ENCODE data around the gene CLEC16A. TPM values are rescaled to one million over a fixed set of nuclear protein-coding genes. Genes with fewer than 3 reads are reported as not detected.

Gene CLEC16A
- total and polyA plus RNA-seq, 9 of the 15 experiments (the other 6 are each of a cell fraction or from before 2014, with no cell fraction given), result 1.00 to 22.3 (median 10.0) TPM

DNA sequence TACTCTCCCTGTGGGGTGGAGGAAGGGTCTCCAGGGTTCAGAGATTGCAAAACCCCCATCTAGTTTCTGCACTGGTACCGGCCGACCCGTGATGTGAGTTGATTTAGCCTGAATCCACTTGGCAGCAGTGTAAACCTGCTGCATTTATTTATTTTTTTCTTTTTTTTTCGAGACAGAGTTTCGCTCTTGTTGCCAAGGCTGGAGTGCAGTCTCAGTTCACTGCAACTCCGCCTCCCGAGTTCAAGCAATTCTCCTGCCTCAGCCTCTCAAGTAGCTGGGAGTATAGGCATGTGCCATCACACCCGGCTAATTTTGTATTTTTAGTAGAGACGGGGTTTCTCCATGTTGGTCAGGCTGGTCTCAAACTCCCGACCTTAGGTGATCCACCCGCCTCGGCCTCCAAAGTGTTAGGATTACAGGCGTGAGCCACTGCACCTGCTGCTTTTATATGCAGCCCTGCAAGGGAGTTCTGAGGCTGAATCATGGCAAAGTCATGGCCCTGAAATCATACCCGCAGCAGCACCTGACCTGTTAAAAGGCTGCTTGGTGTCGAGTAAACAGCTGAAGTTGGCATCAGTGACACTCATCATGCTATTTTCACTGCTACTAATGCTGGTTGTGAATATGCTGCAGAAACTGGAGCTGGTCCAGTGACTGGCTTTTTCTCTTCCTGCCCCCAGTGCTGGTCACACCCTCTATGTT is 23.5 kb upstream of the CLEC16A start:
- no peaks in the 10 kb centered on the region for H3K36me3 ChIP-seq (ENCODE audit: control insufficient read depth, insufficient read depth, low read length)
- ChIA-PET CTCF (ENCODE audit: low intra/inter-chr PET ratio) (interaction anchor here (0.5 kb wide), 1 partner anchor 405 kb away, joined by 4 read pairs; no protein-coding TSS in a partner anchor), POLR2A (interaction anchor here (0.6 kb wide), 1 partner anchor 334 kb away, joined by 3 read pairs; no protein-coding TSS in a partner anchor)
- H3K79me2 ChIP-seq (ENCODE audit: control insufficient read depth, insufficient read depth, low read length), result no peaks in the 10 kb centered on the region
- no peak for ATAC-seq
- no peak overlapping the region for H3K9ac ChIP-seq (ENCODE audit: insufficient read depth in 1 of 2, low read depth in 2 of 2, low read length in 2 of 2)
- H2AFZ ChIP-seq (ENCODE audit: low read depth, low read length), result no peak overlapping the region
- H3K4me1 ChIP-seq (replicated peaks in 1 of 2; ENCODE audit: control insufficient read depth in 2 of 2, insufficient read depth in 2 of 2, low read length in 2 of 2), result peaks cover 3 to 13% of the 10 kb centered on the region in 2 experiments; a peak in 2 of 5 replicates
- FAIRE-seq, result no peak
- H3K9me3 ChIP-seq (replicated peaks; ENCODE audit: control insufficient read depth, insufficient read depth, low read depth, low read length), result no peaks in the 10 kb centered on the region
- no peak overlapping the region for H3K4me3 ChIP-seq
- no peaks in the 10 kb centered on the region for H3K9me1 ChIP-seq (ENCODE audit: control insufficient read depth, insufficient read depth, low read length)
- no peaks in the 10 kb centered on the region; the same call in 1 of the 2 replicates for H4K20me1 ChIP-seq (replicated peaks; ENCODE audit: control insufficient read depth, insufficient read depth, low read length)
- DNase-seq (ENCODE audit: extremely low read depth in 1 of 4, low spot score in 3 of 4), result no peak
- no TSS peak for BruUV-seq (replicated peaks)
- H3K27ac ChIP-seq (ENCODE audit: extremely low read depth, low read depth, low read length), result no peak overlapping the region
- H3K27me3 ChIP-seq (ENCODE audit: control insufficient read depth in 2 of 2, insufficient read depth in 2 of 2, low read length in 2 of 2), result peaks cover 0 to 5% of the 10 kb centered on the region in 2 experiments; a peak in 2 of 5 replicates
- 34% methylated on average over 15 of the region's 15 CpGs for WGBS (ENCODE audit: insufficient coverage, low coverage, missing lambda C conversion rate)
- no peak overlapping the region for H3K4me2 ChIP-seq (ENCODE audit: insufficient read depth, low read length)
- in situ Hi-C loops (cut with MboI) (no loop called here), intact Hi-C loops (cut with micrococcal nuclease) (no loop called here)
- no peak for TF ChIP-seq POLR2G (IDR thresholded peaks at IDR 0.05; ENCODE audit: low read depth, low read length)
- no peak for TF ChIP-seq ZNF140 (CRISPR knock-in tag; IDR thresholded peaks at IDR 0.05)
- TF ChIP-seq CHD2 (IDR thresholded peaks at IDR 0.05; ENCODE audit: low read depth, low read length), result no peak
- no peak for TF ChIP-seq ZNF134 (CRISPR knock-in tag; conservative IDR thresholded peaks at IDR 0.05)
- no peak for TF ChIP-seq DACH1 (IDR thresholded peaks at IDR 0.05; ENCODE audit: partially characterized antibody)
- TF ChIP-seq, protein P1, sequence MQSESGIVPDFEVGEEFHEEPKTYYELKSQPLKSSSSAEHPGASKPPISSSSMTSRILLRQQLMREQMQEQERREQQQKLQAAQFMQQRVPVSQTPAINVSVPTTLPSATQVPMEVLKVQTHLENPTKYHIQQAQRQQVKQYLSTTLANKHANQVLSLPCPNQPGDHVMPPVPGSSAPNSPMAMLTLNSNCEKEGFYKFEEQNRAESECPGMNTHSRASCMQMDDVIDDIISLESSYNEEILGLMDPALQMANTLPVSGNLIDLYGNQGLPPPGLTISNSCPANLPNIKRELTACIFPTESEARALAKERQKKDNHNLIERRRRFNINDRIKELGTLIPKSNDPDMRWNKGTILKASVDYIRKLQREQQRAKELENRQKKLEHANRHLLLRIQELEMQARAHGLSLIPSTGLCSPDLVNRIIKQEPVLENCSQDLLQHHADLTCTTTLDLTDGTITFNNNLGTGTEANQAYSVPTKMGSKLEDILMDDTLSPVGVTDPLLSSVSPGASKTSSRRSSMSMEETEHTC (IDR thresholded peaks at IDR 0.05), result no peak
- TF ChIP-seq SMAD1 (IDR thresholded peaks at IDR 0.05; ENCODE audit: low read depth, low read length, partially characterized antibody), result no peak
- no peak for TF ChIP-seq MCM5 (IDR thresholded peaks at IDR 0.05; ENCODE audit: low read depth)
- TF ChIP-seq, protein P2, sequence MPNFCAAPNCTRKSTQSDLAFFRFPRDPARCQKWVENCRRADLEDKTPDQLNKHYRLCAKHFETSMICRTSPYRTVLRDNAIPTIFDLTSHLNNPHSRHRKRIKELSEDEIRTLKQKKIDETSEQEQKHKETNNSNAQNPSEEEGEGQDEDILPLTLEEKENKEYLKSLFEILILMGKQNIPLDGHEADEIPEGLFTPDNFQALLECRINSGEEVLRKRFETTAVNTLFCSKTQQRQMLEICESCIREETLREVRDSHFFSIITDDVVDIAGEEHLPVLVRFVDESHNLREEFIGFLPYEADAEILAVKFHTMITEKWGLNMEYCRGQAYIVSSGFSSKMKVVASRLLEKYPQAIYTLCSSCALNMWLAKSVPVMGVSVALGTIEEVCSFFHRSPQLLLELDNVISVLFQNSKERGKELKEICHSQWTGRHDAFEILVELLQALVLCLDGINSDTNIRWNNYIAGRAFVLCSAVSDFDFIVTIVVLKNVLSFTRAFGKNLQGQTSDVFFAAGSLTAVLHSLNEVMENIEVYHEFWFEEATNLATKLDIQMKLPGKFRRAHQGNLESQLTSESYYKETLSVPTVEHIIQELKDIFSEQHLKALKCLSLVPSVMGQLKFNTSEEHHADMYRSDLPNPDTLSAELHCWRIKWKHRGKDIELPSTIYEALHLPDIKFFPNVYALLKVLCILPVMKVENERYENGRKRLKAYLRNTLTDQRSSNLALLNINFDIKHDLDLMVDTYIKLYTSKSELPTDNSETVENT (CRISPR knock-in tag; IDR thresholded peaks at IDR 0.05), result no peak
- TF ChIP-seq, protein P3, sequence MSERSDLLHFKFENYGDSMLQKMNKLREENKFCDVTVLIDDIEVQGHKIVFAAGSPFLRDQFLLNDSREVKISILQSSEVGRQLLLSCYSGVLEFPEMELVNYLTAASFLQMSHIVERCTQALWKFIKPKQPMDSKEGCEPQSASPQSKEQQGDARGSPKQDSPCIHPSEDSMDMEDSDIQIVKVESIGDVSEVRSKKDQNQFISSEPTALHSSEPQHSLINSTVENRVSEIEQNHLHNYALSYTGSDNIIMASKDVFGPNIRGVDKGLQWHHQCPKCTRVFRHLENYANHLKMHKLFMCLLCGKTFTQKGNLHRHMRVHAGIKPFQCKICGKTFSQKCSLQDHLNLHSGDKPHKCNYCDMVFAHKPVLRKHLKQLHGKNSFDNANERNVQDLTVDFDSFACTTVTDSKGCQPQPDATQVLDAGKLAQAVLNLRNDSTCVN (CRISPR knock-in tag; IDR thresholded peaks at IDR 0.05), result no peak
- no peak for TF ChIP-seq ZNF263 (CRISPR knock-in tag; IDR thresholded peaks at IDR 0.05; ENCODE audit: borderline replicate concordance)
- TF ChIP-seq, protein P4, sequence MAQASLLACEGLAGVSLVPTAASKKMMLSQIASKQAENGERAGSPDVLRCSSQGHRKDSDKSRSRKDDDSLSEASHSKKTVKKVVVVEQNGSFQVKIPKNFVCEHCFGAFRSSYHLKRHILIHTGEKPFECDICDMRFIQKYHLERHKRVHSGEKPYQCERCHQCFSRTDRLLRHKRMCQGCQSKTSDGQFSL (CRISPR knock-in tag; IDR thresholded peaks at IDR 0.05), result no peak
- TF ChIP-seq, protein P4 (tag; IDR thresholded peaks at IDR 0.05), result no peak
- no peak for TF ChIP-seq TBP (optimal IDR thresholded peaks at IDR 0.05; ENCODE audit: low read depth, low read length)

Measured in K562 (cell line).